Activated CD8-positive, alpha-beta memory T cell treated with anti-CD3 and anti-CD28 coated beads for 48 hours (primary cell): ENCODE measurements around the gene KYNU.

Experiments
- DNase-seq, 3 experiments: peaks; one replicate each; pipeline ENCODE4 v3.0.0-alpha.2; 2020; ENCODE audit warnings: low read depth in 2 of 3, low spot score in 2 of 3

The KYNU gene

DNA sequence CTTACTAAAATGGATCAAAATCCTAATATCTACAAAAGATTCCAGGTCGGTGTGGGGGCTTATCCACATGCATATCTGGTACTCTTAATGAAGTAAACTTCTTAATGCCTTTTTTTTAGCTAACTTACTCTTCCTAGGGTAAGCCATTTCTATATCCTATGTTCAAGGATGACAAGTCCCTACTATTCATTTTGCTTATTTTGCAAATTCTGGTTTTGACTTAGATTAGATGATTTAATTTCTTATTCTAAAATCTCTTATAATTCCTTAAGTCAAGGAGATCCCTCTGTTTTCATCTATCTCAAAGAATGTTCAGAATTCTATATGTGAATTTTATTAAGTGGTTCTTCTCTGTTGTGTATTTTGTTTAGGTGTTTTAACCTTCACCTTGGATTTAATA is 79.7 kb downstream of the KYNU start:
- DNase-seq, result no peak

DNA sequence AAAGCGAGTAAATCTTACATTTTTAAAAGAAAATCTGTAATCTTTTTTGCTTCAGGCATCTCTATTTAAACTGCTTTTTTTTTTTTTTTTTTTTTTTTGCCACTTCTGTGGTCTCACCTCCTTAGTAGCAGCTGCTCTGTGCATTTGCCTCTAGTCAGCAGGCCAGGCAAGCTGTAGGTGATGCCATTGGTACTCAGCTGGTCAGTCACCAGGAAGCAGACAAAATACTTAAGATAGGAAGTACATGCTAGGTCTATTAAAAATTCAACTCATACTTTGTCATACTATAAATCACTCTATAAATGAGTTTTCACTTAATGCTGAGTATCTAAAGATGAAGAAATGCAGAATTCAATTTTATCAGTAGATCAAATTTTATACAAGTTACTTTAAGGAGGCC is 83.7 kb downstream of the KYNU start:
- no peak for DNase-seq

DNA sequence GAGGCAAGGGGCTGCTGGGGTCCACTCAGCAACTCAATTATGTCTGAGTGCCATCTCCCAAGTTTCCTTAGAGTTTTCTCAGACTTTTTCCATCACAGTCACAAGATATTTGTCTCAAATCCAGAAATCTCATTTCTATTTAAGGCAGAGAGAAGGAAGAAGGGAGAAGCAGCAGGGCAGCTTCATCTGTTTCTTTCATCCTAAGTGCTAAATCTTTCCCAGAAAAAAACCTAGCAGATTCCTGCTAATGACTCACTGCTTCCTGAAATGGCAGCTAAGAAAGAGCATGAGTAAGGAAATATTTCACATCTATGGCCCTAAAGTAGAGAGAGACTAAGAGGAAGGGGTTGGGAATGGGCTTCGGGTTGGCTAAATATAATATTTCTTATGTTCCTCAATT is 88.0 kb downstream of the KYNU start:
- no peak for DNase-seq

DNA sequence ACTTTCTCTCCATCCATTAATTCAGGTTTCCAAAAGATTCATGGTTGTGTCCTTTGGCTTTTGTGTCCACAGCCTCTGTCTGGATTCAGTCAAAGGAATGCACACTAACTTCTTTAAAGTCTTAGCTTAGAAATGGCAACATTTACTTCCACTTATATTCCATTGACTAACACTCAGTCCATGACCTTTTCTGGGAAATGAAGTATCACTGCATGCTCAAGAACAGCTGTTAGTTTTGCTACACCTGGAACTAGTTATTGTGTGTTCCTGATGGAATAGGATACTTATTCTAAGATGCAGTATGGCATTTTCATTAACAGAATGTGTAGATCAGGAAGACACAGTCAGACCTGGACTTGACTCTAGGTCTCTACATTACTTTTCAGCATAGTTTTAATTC is 88.8 kb downstream of the KYNU start:
- no peak for DNase-seq

DNA sequence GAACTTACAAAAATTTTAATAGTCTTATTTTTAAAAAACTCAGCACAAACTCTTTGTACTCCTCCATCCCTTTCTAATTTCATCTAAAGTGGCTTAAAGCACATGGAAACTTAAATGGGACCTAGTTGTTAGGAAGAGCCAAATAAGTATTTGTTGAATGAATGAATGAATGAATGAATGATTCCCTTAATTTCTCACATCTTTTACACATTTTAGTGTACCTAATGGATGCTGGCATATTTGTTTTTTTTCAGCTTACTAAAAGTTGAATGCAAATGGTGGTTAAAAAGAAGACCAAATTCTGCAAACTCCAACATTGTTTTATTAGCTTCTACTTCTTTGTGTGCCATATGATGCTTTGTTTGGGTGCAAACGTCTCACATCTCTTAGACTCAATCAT is 89.6 kb downstream of the KYNU start:
- no peak for DNase-seq

DNA sequence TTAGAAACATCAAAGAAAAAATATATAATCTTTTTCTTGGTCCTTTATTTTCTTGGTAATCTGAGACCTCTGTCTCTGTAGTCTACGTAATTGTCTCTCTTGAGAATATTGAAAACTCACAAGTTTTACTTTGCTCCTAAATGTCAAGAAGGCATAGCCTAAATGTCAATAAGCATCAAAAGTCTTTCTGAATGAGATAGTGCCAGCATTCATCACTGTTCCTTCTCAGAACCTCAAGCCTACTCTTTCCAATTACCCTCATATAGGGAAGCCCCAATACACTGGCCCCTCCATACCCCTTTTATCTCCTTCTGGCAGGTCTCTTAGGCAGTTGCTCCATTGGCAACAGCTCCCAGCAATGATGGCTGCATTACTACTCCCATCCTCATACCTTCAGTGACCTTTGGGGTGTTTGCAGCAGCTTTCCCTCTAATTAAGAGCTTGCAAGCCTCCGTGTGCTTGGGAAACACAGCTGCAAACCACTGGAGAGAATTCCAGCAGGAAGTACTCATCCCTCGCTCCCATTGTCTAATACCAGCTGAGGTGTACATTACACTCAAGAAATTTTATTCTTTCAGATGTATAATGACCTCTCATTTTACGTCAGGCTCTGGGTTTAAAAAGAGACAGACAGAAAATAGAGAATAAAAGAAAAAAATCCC is 95.8 kb downstream of the KYNU start:
- no peak for DNase-seq

DNA sequence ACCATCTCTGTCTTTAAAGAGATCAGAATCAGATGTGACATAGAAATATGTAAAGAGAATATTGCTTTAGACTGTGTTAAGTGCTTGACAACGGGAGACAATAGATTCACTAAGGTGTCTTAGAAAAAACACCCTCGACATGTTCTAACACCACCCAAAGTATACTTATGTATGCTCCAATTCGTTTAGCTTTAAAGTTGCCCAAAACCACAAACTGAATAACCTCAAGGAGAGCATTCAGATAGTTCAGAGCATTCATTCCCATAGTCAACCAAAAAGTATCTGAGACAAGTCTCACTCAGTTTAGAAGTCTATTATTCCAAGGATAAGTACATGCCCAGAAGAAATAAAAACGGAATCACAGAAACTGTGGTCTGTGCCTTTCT is 96.4 kb downstream of the KYNU start:
- DNase-seq, result no peak

DNA sequence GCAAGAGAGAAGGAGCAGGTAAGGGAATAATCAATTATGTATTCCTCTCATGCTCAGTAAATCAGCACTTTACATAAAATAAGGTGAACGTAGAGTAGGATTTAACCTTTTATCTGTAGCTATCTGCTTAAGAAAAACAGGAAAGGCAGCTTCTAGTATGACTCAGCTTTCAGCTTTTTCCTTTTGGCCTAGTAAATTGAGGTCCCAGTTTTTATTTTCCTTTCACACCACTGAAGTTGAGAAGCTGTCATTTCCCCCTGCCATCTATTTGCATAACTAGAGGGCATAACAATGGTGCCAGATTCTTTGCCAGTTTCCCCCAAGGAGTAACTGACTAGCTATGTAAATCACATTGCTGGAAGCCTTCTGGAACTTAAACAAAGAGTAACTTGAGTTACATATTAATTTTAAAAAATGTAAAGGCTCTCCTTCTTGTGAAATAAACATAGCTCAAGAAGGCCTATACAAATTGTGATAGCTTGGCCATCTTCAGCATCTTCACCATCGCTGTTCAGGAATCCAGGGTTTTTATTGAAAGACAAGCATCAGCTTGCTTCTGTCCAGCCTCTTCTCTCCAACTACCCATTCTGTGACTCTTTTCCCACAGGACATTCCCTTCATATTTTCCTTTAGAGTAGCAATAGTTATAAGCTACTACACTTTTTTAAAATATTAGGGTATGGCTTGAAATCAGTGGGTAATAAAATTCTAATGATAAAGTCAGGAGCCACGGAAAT is 97.0 kb downstream of the KYNU start:
- no peak for DNase-seq

DNA sequence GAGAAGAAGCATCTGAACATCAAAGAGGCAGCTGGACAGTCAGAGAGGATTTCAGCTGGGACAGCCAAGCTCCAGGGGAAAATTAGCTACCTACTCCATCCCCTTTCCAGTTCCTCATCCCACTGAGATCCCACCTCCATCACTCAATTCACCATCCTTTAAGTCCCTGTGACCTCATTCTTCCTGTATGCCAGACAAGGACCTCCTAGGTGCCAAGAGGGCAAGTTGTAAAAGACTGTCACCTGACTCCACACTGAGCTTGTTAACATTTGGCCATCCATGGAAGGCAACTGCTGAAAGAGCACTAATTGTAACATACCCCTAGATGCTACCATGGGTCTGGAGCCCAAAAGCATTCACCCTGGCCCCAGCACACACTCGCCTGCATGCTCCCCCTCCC is 97.8 kb downstream of the KYNU start:
- DNase-seq, result no peak

DNA sequence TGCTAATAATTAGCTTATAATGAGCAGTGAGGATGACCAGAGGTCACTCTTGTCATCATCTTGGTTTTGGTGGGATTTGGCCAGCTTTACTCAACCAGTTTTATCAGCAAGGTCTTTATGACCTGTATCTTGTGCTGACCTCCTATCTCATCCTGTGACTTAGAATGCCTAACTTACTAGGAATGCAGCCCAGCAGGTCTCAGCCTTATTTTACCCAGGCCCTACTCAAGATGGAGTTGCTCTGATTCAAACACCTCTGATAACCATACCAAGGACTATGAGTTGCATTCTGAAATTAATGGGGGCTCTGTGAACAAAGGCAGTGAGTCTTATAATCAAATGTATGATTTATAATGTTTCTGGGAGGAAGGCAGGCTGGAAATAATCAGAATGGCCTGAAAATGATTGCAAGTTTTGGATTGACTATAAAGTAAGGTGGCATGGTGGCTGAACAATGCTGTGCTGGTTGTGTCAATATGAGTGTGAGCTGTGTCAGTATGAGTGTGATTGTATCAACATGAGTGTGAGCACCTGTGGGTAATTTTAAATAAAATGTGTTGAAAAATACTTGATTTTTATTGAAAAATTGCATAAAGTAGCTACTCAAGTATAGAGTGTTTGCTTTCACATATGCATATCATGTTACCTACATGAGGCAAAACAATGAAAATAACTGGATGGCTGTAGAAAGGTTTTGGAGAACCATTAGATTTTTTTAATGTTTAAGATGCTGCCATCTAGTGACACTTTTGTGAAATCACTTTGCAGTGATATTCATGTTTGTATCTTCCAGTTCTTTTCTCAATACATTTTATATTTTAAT is 103.0 kb downstream of the KYNU start:
- no peak for DNase-seq

DNA sequence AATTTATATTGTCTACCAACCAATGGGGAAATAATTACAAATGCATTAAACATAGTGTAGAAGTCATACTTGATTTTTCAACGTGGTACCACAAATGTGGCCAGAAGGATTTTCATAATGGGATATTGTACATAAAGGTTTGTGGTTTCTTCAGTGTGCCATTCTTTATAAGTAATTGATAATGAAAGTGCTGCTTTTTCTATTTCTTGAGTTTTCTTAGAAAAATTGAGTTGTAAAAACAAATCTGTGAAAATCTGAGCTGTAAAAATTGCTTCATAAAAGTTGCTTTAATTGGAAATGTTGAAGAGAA is 103.6 kb downstream of the KYNU start:
- no peak for DNase-seq

DNA sequence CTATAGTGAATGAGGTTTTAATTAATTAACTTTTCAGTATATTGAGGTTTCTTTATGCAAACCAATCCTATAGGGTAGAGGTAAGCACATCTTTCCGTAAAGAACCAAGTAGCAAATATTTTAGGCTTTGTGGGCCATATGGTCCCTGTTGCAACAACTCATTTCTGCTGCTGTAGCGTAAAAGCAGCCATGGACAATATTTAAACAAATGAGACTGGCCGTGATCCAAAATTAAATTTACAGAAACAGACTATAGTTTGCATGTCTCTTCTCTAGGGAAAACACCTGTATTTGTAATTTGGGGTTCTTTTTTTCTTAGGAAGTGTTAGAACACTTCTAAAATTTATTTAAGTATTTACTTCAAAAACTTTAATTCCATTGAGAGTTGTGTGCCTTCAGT is 104.3 kb downstream of the KYNU start:
- DNase-seq, result no peak

DNA sequence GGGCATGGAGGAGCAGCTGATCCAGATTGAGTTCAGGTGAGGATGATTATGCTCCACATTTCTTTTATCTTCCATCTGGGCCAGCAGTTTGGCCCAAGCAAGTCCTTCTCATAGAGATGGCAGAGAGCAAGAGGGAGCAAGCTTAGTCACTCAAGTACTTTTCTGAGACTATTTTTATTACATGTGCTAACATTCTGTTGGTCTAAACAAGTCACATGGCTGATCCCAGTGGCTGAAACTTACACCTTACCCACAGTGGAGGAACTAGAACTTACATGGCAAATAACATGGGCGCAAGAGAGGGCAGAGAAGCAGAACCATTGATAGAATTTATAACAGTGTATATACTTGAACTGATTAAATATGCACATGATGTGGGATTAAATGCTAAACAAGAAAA is 105.7 kb downstream of the KYNU start:
- no peak for DNase-seq

DNA sequence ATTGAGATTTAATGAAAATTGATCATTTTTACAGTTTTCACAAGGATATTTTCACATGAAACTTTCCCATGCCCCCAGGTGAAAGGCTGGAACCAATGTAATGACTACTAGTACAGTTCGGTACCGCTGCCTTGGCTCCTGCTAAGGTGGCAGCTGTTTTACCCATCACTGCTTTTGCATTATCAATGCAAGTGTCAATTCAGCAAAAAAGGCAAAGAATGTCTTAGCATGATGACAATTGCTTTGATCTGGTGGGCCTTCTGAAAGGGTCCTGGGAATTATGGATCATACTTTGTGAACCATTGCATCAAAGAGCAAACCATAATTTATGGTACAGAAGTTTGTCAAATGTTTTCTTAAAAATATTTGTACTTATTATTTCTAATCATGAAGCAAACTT is 107.2 kb downstream of the KYNU start:
- DNase-seq, result no peak

DNA sequence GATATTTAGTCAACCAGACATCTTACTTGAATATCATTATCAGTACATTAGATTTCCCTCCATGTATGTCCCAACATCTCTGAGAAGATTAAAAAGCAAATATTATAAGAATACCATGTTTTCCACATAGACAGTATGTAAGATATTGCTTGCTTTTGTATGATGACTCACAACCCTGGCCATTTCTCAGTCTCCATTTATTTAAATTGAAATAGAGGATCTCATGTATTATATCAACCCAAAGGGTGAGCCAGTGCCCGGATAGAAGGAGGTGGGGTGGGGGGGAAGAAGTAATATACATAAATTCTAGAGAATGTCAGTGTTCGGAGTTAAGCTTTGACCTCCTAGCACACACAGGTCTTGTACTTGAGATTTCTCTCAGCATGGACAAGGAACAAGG is 109.6 kb downstream of the KYNU start:
- no peak for DNase-seq

DNA sequence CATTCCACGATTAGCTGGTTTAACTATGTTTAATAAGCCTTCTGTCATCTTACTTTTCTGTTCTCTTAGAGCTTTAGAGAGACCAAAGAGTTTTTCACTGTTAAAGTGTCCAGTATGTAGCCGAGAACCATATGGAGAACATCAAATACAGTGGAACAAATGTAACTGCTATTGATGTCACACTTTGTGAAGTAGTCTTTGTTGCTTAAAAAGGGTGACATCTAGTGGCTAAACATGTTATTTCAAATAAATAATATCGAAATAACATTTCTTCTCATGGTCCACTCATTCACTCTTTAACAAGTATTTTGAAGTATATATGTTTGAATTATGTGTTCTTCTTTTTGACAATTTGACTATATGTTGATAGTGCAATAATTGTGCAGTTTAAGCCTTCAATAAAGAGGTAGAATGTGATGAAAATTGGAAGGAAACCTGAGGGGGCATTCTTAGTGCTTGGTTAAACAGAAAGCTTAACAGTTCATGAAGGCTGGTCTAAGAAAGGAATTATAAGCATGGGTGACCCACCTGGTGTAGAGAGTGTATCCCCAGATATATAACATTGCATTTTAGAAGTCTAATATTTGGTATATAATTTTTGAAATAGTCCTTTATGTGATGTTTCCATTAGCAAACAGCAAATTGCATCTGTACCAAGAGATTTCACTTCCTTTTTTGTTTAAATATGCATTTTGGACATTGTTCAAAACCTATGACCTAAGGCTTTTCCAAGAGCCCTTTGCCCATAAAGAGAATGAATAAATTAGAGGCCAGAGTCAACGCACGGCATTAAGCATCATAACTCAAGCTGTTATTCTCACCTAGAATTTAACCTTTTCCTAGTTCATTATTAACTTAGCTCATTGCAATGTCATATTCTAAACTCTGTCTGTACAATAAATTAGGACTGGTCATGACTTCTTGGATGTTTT is 112.1 kb downstream of the KYNU start:
- DNase-seq, result no peak

DNA sequence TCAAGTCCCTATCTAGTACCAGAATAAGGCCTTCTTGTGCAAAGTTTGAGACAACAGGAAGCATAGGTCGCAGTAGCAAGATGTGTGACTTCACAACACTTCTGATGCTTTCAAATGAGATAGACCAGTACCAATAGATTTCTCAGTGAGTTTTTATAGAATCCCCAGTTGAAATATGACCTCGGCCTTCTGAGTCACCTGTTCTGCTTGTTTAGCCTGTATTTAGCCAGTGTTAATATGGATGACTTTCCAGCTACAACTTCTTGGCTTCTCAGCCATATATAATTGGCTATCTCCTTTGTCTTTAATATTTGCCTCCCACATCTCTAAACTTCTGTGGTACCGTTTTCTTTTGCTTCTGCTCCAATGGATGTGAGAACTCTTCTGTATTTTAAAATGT is 113.8 kb downstream of the KYNU start:
- DNase-seq, result no peak

DNA sequence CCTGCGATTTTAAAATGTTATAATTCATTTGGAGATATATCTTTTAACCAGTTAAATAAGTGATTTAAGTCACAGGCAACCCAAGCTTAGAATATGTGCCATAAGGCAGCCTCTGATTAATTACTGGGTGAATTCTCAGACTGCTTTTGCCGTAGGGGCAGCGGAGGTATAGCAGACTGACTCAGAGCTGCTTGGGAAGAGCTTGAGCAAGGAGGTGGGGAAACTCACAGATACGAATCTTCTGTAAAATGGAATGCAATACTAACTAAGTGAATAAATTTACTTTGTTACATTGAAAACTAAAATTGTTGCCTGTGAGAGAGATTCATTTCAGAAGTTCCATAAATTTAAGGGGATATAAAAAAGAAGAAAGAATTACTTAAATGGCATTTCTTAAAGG is 115.4 kb downstream of the KYNU start:
- no peak for DNase-seq

DNA sequence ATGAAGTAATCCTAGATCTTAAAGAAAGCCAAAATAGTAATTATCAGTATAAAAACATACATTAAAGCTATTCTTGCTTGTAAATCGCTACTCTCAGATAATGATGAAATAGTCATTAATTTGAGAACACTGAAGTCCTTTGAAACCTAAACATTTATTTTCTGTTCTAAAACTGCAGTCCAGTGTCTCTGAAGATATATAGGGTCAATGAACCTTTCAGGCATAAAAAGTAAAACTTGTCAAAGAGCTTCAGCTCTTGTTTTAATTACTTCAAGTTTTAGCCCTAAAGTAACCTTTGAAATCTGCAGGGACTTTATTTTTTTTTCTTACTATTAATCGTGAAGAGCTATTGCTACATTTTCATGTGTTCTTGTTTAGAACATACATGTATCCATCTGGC is 116.3 kb downstream of the KYNU start:
- DNase-seq, result no peak

DNA sequence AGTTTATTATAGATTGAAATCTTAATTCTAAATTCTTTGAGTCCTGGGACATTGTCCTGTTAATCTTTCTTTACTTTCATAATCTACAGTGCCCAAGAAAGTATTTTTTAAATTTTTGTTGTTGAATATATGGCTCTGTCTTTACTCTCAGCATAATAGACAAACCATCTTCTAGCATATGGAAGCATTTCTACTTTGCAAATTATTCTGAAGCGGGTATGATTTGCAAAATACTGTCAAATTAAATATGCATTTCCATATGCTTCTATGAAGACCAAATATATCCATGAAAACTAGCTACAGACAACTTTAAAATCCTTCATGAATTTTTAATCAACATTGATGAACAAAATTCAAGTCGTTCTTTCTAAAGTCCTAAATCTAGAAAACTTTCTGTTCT is 117.2 kb downstream of the KYNU start:
- no peak for DNase-seq

DNA sequence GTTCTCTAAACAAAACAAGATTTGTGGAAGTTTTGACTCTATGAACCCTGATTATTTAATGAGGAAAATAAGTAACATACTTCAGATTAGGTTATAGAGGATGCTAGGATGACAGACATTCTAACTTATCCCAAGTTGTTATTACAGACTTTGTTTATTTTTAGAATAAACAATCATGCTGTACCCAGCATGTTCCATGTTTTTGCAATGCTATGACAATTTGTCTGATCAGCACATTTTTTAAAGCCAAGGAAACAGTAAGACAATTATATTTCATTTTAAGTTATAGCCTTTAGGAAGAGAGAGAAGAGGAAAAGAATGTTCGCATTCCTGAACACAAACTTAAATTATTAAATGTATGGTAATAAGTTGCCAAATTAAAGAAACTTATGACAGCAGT is 119.8 kb downstream of the KYNU start:
- DNase-seq, result no peak
